H9 (cell line): ENCODE measurements around the gene FRS3. TPM values are rescaled to one million over a fixed set of nuclear protein-coding genes. Genes with fewer than 3 reads are reported as not detected.

Source experiments
- DNase-seq: peaks from one replicate; pipeline ENCODE4 v3.0.0-alpha.2; 2017
- H2AFZ ChIP-seq: one replicate; pipeline ENCODE4 v1.6.1; 2013; ENCODE audit warnings: mild to moderate bottlenecking, low read length, control low read depth, moderate library complexity
- H2AK5ac ChIP-seq: 2 replicates; pipeline ENCODE4 v1.6.1; 2013; ENCODE audit warnings: low read length, control low read depth, mixed read lengths; ENCODE audit not compliant: insufficient read length
- H2BK120ac ChIP-seq: one replicate; pipeline ENCODE4 v1.6.1; 2013; ENCODE audit warnings: low read depth, mild to moderate bottlenecking, low read length, control low read depth, inconsistent platforms; ENCODE audit not compliant: poor library complexity, severe bottlenecking
- H2BK12ac ChIP-seq: 2 replicates; pipeline ENCODE4 v1.6.1; 2013; ENCODE audit warnings: low read length, control low read depth, mixed read lengths, low read depth; ENCODE audit not compliant: insufficient read length
- H2BK15ac ChIP-seq: 2 replicates; pipeline ENCODE4 v1.6.1; 2013; ENCODE audit warnings: low read depth, low read length, control low read depth
- H2BK20ac ChIP-seq: one replicate; pipeline ENCODE4 v1.6.1; 2013; ENCODE audit warnings: low read depth, mild to moderate bottlenecking, low read length, control low read depth, inconsistent platforms; ENCODE audit not compliant: poor library complexity, severe bottlenecking
- H2BK5ac ChIP-seq: 2 replicates; pipeline ENCODE4 v1.6.1; 2013; ENCODE audit warnings: low read length, control low read depth, mixed read lengths; ENCODE audit not compliant: insufficient read length
- H3K14ac ChIP-seq: 2 replicates; pipeline ENCODE4 v1.6.1; 2013; ENCODE audit warnings: low read length, control low read depth; ENCODE audit not compliant: insufficient read depth
- H3K18ac ChIP-seq: 2 replicates; pipeline ENCODE4 v1.6.1; 2013; ENCODE audit warnings: low read depth, mild to moderate bottlenecking, mixed read lengths, low read length, control low read depth; ENCODE audit not compliant: insufficient read length
- H3K23ac ChIP-seq: 2 replicates; pipeline ENCODE4 v1.6.1; 2013; ENCODE audit warnings: low read length, control low read depth, mixed read lengths, low read depth; ENCODE audit not compliant: insufficient read length
- H3K23me2 ChIP-seq: 2 replicates; pipeline ENCODE4 v1.6.1; 2013; ENCODE audit warnings: low read depth, mild to moderate bottlenecking, mixed read lengths, low read length, control low read depth; ENCODE audit not compliant: insufficient read length, poor library complexity, severe bottlenecking
- H3K27ac ChIP-seq: 2 replicates; pipeline ENCODE4 v1.5.1; 2013; ENCODE audit warnings: low read length, control low read depth, mixed read lengths, low read depth; ENCODE audit not compliant: insufficient read length
- H3K27me3 ChIP-seq: 2 replicates; pipeline ENCODE4 v1.6.1; 2013; ENCODE audit warnings: low read length, control low read depth, inconsistent platforms; ENCODE audit not compliant: insufficient read depth
- H3K4ac ChIP-seq: 2 replicates; pipeline ENCODE4 v1.6.1; 2013; ENCODE audit warnings: low read depth, mild to moderate bottlenecking, control low read depth, inconsistent platforms, low read length, moderate library complexity
- H3K4me1 ChIP-seq: 2 replicates; pipeline ENCODE4 v1.6.1; 2013; ENCODE audit warnings: low read length, control low read depth, inconsistent platforms; ENCODE audit not compliant: insufficient read depth
- H3K4me2 ChIP-seq: 2 replicates; pipeline ENCODE4 v1.6.1; 2013; ENCODE audit warnings: low read length, control low read depth, mixed read lengths; ENCODE audit not compliant: insufficient read length, insufficient read depth
- H3K56ac ChIP-seq: 2 replicates; pipeline ENCODE4 v1.6.1; 2013; ENCODE audit warnings: low read depth, mild to moderate bottlenecking, mixed read lengths, low read length, control low read depth; ENCODE audit not compliant: insufficient read length
- H3K79me1 ChIP-seq: 2 replicates; pipeline ENCODE4 v1.6.1; 2013; ENCODE audit warnings: low read depth, mild to moderate bottlenecking, moderate library complexity, low read length, control low read depth, inconsistent platforms; ENCODE audit not compliant: insufficient read depth, poor library complexity, severe bottlenecking
- H3K79me2 ChIP-seq: 2 replicates; pipeline ENCODE4 v1.6.1; 2013; ENCODE audit warnings: low read length, control low read depth, inconsistent platforms; ENCODE audit not compliant: insufficient read depth
- H3K9ac ChIP-seq: 2 replicates; pipeline ENCODE4 v1.6.1; 2013; ENCODE audit warnings: low read length, control low read depth, mixed read lengths; ENCODE audit not compliant: insufficient read length; ENCODE audit errors: extremely low read depth
- H3K9me3 ChIP-seq: one replicate; pipeline ENCODE4 v1.6.1; 2013; ENCODE audit warnings: low read depth, low read length, inconsistent platforms; ENCODE audit not compliant: control insufficient read depth
- H3T11ph ChIP-seq: one replicate; pipeline ENCODE4 v1.6.1; 2013; ENCODE audit warnings: mild to moderate bottlenecking, low read length, control low read depth, inconsistent platforms
- H4K20me1 ChIP-seq: one replicate; pipeline ENCODE4 v1.6.1; 2013; ENCODE audit not compliant: control insufficient read depth, insufficient read length, insufficient read depth
- H4K5ac ChIP-seq: 2 replicates; pipeline ENCODE4 v1.6.1; 2013; ENCODE audit warnings: low read depth, mild to moderate bottlenecking, mixed read lengths, low read length, control low read depth; ENCODE audit not compliant: insufficient read length
- H4K8ac ChIP-seq: replicated peaks from 2 replicates; pipeline ENCODE4 v1.6.1; 2013; ENCODE audit warnings: low read length, control low read depth, mixed read lengths, low read depth; ENCODE audit not compliant: insufficient read length
- H4K91ac ChIP-seq: 2 replicates; pipeline ENCODE4 v1.6.1; 2013; ENCODE audit warnings: low read depth, mild to moderate bottlenecking, moderate library complexity, mixed read lengths, low read length, control low read depth; ENCODE audit not compliant: insufficient read length
- H3K27ac Mint-ChIP-seq, 3 experiments: 2 replicates in 2 of 3; 3 replicates in 1 of 3; pipeline ENCODE4 v1.8.0; 2020 to 2021; ENCODE audit warnings: mixed read lengths in 3 of 3, mild to moderate bottlenecking in 1 of 3, moderate library complexity in 1 of 3
- H3K27me3 Mint-ChIP-seq: 2 replicates; pipeline ENCODE4 v1.8.0; 2021; ENCODE audit warnings: low read depth, mild to moderate bottlenecking, moderate library complexity, mixed read lengths
- H3K36me3 Mint-ChIP-seq, 3 experiments: 2 replicates in 2 of 3; 3 replicates in 1 of 3; pipeline ENCODE4 v1.8.0; 2020 to 2021; ENCODE audit warnings: low read depth in 3 of 3, mixed read lengths in 3 of 3; ENCODE audit not compliant: insufficient read depth in 1 of 3
- H3K4me1 Mint-ChIP-seq, 2 experiments: 2 replicates each; pipeline ENCODE4 v1.8.0; 2020; ENCODE audit warnings: mixed read lengths in 2 of 2
- H3K4me3 Mint-ChIP-seq, 2 experiments: 2 replicates in 1 of 2; 3 replicates in 1 of 2; pipeline ENCODE4 v1.8.0; 2020 to 2021; ENCODE audit warnings: mild to moderate bottlenecking in 2 of 2, mixed read lengths in 2 of 2, moderate library complexity in 1 of 2
- H3K9me3 Mint-ChIP-seq, 2 experiments: 2 replicates in 1 of 2; 3 replicates in 1 of 2; pipeline ENCODE4 v1.8.0; 2020; ENCODE audit warnings: mild to moderate bottlenecking in 2 of 2, mixed read lengths in 2 of 2, moderate library complexity in 1 of 2
- CTCF ChIP-seq: fragments of 200-600 bp; sonication (generic); conservative IDR thresholded peaks from 3 replicates; pipeline ENCODE4 v1.8.0; 2021; ENCODE audit warnings: antibody characterized with exemption, mild to moderate bottlenecking
- WGBS: extraction: QIAGEN DNeasy Blood & Tissue Kit; methylation state at CpG from one replicate; pipeline ENCODE4 v1.1.7; 2013; ENCODE audit warnings: missing lambda C conversion rate, low lambda C conversion rate, mixed read lengths; ENCODE audit not compliant: insufficient read length; ENCODE audit errors: extremely low coverage; 5-methylcytosine and 5-hydroxymethylcytosine counted together
- total RNA-seq: library from RNA; stranded (reverse); gene quantifications from 2 replicates; pipeline ENCODE4 v1.2.1, GENCODE V29; 2021

The FRS3 gene
- total RNA-seq, 1 experiment from 2014 or later = 4.8 TPM

DNA sequence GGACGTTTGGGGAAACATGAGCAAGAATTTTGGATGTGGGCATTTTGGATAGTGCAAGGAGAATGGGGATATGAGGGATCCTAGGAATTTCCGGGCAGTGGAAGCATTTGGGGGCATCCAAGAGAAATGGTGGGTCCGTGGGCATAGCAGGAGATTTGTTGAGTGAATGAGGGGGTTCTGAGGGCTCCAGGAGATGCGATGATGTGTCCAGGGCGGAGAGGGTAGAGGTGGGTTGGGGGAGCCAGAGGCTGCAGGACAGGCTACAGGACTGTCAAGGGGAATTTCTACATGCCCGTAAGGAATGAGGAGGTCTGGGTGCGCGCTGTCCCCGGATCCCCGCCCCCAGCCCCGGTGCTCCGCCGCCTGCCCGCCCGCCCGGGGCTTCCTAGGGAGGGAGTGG is 364 bp downstream of the FRS3 start:
- no peak for TF ChIP-seq CTCF
- Mint-ChIP-seq H3K9me3 (no peaks in the 10 kb centered on the region), H3K4me3 (peak overlapping the region; percentile 80 to 91), H3K27ac (peak overlapping the region in 1 of 3 experiments; percentile 17; a peak in 1 of 7 replicates), H3K27me3 (peaks cover 40% of the 10 kb centered on the region), H3K4me1 (peaks cover 13 to 16% of the 10 kb centered on the region in 2 experiments), H3K36me3 (peaks cover 3 to 13% (median 9%) of the 10 kb centered on the region in 3 experiments; a peak in 6 of 7 replicates)
- Histone ChIP-seq H2AK5ac (no peak overlapping the region), H3T11ph (no peak overlapping the region), H2BK5ac (no peak overlapping the region), H3K4ac (no peak overlapping the region), H3K79me1 (no peaks in the 10 kb centered on the region), H2BK15ac (no peak overlapping the region), H4K5ac (no peak overlapping the region), H3K9me3 (no peaks in the 10 kb centered on the region), H2AFZ (no peak overlapping the region), H2BK20ac (no peak overlapping the region), H3K23ac (no peak overlapping the region), H3K79me2 (no peaks in the 10 kb centered on the region), H3K27me3 (peaks cover 7% of the 10 kb centered on the region; the same call in 1 of the 2 replicates), H3K9ac (peak overlapping the region; percentile 54), H3K14ac (no peak overlapping the region), H3K56ac (no peak overlapping the region), H3K23me2 (peaks cover 11% of the 10 kb centered on the region), H3K27ac (no peak overlapping the region), H4K20me1 (no peaks in the 10 kb centered on the region), H2BK120ac (no peak overlapping the region), H4K8ac (no peak overlapping the region), H2BK12ac (no peak overlapping the region), H4K91ac (no peak overlapping the region), H3K4me1 (no peaks in the 10 kb centered on the region), H3K4me2 (peak overlapping the region; percentile 96), H3K18ac (no peak overlapping the region)
- DNase-seq = no peak
- WGBS = no CpG with 5 or more reads among the region's 16 CpGs
